Measurements from ENCODE around the gene KISS1. TPM values are rescaled to one million over a fixed set of nuclear protein-coding genes. Genes with fewer than 3 reads are reported as not detected.

The KISS1 gene
- total RNA-seq, 4 donors from 2014 or later: not detected

GRCh38 chr1:204205486-204205885 lies 9.2 kb upstream of the KISS1 start:
- H3K27ac ChIP-seq: no peak overlapping the region
- TF ChIP-seq POLR2AphosphoS5 (IDR thresholded peaks at IDR 0.05): no peak
- no peak for TF ChIP-seq POLR2A (IDR thresholded peaks at IDR 0.05)
- no peaks in the 10 kb centered on the region for H3K36me3 ChIP-seq
- no peak overlapping the region for H3K4me3 ChIP-seq
- no peak for DNase-seq
- H3K27me3 ChIP-seq: peaks cover 24% of the 10 kb centered on the region
- intact Hi-C loops (cut with DNase I; ENCODE audit: low total_unique reads) (no loop called here), in situ Hi-C loops (cut with MboI; ENCODE audit: low pct_ligation_motif_present in 1 of 4, low pct_unique_long_range_greater_than_20kb in 1 of 4, low sequenced_read_pairs in 3 of 4) (no loop called here)
- H3K9me3 ChIP-seq: no peaks in the 10 kb centered on the region
- H3K4me1 ChIP-seq: peaks cover 0 to 8% (median 3%) of the 10 kb centered on the region in 4 donors

GRCh38 chr1:204204944-204205343 lies 8.7 kb upstream of the KISS1 start:
- Histone ChIP-seq H3K27me3 (peaks cover 24% of the 10 kb centered on the region), H3K4me3 (no peak overlapping the region), H3K9me3 (no peaks in the 10 kb centered on the region), H3K36me3 (no peaks in the 10 kb centered on the region), H3K27ac (no peak overlapping the region), H3K4me1 (peaks cover 0 to 8% (median 3%) of the 10 kb centered on the region in 4 donors)
- no peak for DNase-seq
- WGBS, 2 donors (ENCODE audit: low coverage in 1 of 2): 83 to 84% methylated on average over 2 of the region's 2 CpGs
- in situ Hi-C loops (cut with MboI; ENCODE audit: low pct_ligation_motif_present in 1 of 4, low pct_unique_long_range_greater_than_20kb in 1 of 4, low sequenced_read_pairs in 3 of 4) (no loop called here), intact Hi-C loops (cut with DNase I; ENCODE audit: low total_unique reads) (no loop called here)
- no peak for TF ChIP-seq POLR2A (IDR thresholded peaks at IDR 0.05)
- no peak for TF ChIP-seq CTCF (IDR thresholded peaks at IDR 0.05)
- no peak for TF ChIP-seq POLR2AphosphoS5 (IDR thresholded peaks at IDR 0.05)
- TF ChIP-seq EP300 (IDR thresholded peaks at IDR 0.05; ENCODE audit: low read depth): no peak

- Histone ChIP-seq H3K36me3 (no peaks in the 10 kb centered on the region), H3K4me1 (peaks cover 0 to 8% (median 3%) of the 10 kb centered on the region in 4 donors), H3K4me3 (no peak overlapping the region), H3K27me3 (peaks cover 26% of the 10 kb centered on the region), H3K27ac (no peak overlapping the region), H3K9me3 (no peaks in the 10 kb centered on the region)
- intact Hi-C loops (cut with DNase I; ENCODE audit: low total_unique reads) (no loop called here), in situ Hi-C loops (cut with MboI; ENCODE audit: low pct_ligation_motif_present in 1 of 4, low pct_unique_long_range_greater_than_20kb in 1 of 4, low sequenced_read_pairs in 3 of 4) (no loop called here)
- no peak for DNase-seq
- WGBS, 2 donors (ENCODE audit: low coverage in 1 of 2): 90% methylated on average over 5 of the region's 5 CpGs; no CpG with 5 or more reads in 1 of the 2 donors
- TF ChIP-seq CTCF (IDR thresholded peaks at IDR 0.05): no peak
- no peak for TF ChIP-seq POLR2A (IDR thresholded peaks at IDR 0.05)
- TF ChIP-seq POLR2AphosphoS5 (IDR thresholded peaks at IDR 0.05): no peak
- TF ChIP-seq EP300 (IDR thresholded peaks at IDR 0.05; ENCODE audit: low read depth): no peak
Observed at GRCh38 chr1:204203206-204203767, 7.0 kb upstream of the KISS1 start.

GRCh38 chr1:204202481-204202880 lies 6.2 kb upstream of the KISS1 start:
- H3K9me3 ChIP-seq: no peaks in the 10 kb centered on the region
- in situ Hi-C loops (cut with MboI; ENCODE audit: low pct_ligation_motif_present in 1 of 4, low pct_unique_long_range_greater_than_20kb in 1 of 4, low sequenced_read_pairs in 3 of 4) (no loop called here), intact Hi-C loops (cut with DNase I; ENCODE audit: low total_unique reads) (no loop called here)
- no peaks in the 10 kb centered on the region for H3K36me3 ChIP-seq
- no peak overlapping the region for H3K4me3 ChIP-seq
- H3K4me1 ChIP-seq: peaks cover 0 to 8% (median 3%) of the 10 kb centered on the region in 4 donors
- WGBS, 2 donors (ENCODE audit: low coverage in 1 of 2): 88% methylated on average over 4 of the region's 4 CpGs; no CpG with 5 or more reads in 1 of the 2 donors
- no peak overlapping the region for H3K27ac ChIP-seq
- no peak for DNase-seq
- H3K27me3 ChIP-seq: peaks cover 26% of the 10 kb centered on the region
- TF ChIP-seq POLR2A (IDR thresholded peaks at IDR 0.05) (no peak), EP300 (IDR thresholded peaks at IDR 0.05; ENCODE audit: low read depth) (no peak), CTCF (IDR thresholded peaks at IDR 0.05) (no peak), POLR2AphosphoS5 (IDR thresholded peaks at IDR 0.05) (no peak)

Measured in transverse colon (tissue), 4 donors.